GM19463 (cell line): ENCODE measurements around the gene RAD54L2.
"Not testable (repeated sequence)": the region's sequence is repeated elsewhere in the genome, so short reads cannot be mapped to it uniquely, and the experiment has no call there.

Experiments
- ATAC-seq: cut with Tn5 transposase; IDR thresholded peaks from one replicate; pipeline ENCODE4 v1.9.1; 2021; ENCODE audit warnings: mild to moderate bottlenecking, moderate library complexity; ENCODE audit not compliant: unreplicated experiment

RAD54L2 gene

DNA sequence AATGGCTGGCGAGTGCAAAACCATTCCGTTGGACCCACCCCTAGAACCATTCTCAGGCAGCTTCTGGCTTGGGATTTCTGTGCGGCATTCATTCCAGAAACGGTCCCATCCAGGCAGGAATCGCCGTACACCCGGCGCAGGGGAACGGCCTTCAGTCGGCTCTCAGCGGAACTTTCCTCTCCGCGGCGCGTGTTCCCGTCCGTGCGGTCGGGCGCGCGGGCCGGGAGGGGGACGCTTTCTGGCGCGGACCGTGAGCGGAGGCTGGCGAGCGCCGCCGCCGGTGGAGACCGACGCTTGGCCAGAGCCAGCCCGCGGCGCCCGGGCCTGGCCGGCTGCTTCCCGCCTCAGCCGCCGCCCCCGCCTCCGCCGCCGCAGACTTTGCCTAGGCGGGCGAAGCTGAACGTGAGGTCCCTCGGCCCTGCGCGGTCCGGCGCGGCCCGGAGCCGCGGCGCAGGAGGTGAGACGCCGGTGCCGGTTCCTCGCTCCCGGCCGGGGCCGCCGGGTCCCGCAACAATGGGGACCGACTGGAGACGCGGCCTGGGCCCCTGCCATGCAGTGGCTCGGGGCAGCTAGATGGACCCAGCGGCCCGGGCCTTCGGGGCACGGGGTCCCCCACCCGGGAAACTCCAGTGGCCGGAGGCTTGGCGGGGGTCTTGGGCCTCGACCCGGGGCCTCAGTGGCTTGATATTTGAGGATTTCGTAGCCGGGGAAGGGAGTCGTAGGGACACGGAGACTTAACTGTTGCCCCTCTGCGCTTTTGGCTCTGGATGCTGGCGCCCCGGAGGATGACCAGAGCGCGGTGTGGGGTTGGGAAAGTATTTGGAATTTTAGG, at the start of gene RAD54L2:
TSS of gene RAD54L2 (plus strand) at position 261 of the 832 bp plus-strand sequence. CDS start 51,702 bp downstream, outside the sequence.
- peak; percentile 81 for ATAC-seq

DNA sequence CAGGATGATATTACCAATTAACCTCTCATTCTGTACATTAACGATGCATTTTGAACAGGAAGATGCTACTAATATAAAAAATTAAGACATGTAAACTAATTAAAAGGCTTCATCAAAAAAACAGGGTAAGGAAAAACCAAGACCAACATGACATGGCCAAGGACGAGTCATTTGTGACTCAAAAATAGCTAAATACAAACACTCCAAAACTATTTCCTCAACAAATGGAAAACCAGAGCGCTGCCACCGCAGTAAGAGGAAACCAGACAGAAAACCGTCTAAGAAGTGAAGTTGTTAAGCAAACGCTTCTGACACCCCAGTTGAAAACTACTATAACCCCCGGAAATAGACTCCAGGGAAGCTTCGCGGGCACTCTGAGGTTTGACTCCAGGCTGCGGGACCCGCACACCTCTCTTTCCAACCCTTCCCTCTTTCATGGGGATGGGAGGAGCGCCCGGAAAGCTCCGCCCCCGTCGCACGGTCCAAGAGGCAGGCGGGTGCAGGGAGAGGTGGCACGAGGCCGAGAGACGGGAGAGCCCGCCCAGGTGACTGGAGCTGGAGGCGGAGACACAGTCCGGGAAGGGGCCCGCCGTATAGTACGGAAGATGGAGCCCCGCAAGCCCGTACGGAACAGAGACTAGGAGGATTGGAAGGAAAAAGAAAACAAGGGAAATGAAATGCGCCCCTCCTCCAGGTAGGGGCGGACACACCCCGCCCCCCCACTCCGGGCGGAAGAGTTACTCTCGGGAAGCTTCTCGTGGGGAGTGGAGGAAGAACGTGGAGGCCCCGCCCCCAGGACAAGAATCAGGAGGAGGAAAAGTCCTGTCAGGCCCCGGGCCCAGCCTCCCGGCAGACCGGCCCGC, 39.4 kb upstream of the RAD54L2 start:
- peak; percentile 65 for ATAC-seq

GRCh38 chr3:51500632-51501131, 37.8 kb upstream of the RAD54L2 start:
- ATAC-seq, result no peak

DNA sequence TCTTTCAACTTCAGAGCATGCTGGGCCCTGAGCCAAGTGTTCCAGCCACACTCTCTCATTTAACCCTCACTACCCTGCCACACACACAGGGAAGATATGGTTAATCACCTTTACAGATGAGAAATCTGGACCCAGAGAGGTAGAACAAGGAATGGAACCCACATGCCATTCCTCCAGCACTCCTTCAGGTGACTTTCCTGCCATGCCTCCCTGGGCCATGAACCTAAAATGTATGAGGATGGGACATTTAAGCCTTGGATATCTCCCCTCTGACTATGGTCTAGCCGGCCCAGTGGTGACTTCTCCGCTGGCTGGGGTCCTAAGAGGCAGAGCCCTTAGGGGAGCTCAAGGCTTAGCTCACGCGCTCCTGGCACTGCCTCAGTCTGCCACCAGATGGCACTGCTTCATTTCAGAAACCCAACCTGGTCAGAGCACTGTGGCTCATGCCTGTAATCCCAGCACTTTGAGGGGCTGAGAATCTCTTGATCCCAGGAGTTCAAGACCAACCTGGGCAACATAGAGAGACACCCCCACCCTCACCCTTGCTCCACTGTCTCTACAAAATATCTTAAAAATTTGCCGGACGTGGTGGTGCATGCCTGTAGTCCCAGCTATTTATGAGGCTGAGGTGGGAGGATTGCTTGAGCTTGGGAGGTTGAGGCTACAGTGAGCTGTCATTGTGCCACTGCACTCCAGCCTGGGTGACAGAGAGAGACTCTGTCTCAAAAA, 36.5 kb upstream of the RAD54L2 start:
- no peak for ATAC-seq

DNA sequence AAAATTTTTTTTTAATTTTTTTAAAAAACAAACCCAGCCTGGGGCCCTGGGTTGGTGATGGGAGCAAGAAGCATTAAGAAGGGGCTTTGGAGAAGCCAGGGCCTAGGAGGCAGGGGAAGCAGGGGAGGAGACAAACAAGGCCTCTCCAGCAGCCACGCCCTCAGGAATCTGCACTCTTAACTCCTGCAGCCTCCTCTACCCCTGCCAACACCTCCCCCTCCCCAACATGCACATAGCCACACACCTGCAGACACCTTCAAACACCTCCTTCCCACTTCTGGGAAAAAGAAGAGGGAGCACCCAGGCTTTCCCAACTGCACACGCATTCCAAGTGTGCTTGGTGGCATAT, 36.0 kb upstream of the RAD54L2 start:
- no peak for ATAC-seq

- ATAC-seq, result no peak
Measured at GRCh38 chr3:51503007-51503406, 35.5 kb upstream of the RAD54L2 start.

DNA sequence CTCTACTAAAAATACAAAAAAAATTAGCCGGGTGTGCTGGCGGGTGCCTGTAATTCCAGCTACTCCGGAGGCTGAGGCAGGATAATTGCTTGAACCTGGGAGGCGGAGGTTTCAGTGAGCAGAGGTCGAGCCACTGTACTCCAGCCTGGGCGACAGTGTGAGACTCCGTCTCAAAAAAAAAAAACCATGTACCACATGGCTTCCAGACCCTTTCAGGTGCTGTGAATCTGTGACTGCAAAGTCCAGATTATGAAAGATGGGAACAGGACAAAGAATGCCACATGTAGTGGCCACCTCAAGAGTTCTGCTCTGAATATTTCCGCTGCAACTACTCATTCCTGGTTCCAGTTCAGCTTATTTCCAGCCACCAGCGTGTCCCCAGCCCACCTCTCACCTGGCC, 30.3 kb upstream of the RAD54L2 start:
- no peak for ATAC-seq

DNA sequence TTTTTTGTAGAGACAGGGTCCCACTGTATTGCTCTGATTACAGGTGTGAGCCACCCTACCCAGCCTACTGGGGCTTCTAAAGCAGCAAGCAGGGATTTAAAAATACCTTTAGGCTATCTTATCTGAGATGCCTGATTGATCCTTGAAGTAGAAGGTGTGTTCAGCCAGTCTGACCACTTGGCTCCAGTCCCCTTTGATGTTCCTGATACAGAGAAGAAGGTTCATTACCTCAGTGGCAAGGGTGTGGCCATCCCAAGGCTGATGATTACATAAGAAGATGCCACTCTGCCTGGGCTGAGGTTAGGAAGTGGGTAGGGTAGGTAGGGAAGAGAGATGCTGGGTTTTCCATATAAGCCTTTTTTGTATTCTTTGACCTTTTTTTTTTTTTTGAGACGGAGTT, 27.5 kb upstream of the RAD54L2 start:
- no peak for ATAC-seq

DNA sequence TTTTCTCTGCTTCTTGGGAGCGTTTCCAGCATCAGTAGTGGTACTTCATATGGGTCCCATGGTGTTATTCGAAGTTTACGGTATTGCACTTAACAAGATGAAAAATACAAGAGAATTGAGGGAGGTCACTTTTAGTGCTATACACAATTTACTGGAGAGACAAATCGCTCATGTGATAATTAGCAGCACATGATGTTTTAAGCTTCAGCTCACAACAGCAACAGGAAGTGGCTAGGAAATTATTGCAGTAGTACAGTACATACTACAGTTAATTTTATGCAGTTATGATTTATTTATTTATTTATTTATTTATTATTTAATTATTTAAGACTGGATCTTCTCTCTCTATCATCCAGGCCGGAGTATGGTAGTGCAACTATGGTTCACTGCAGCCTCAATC, 24.3 kb upstream of the RAD54L2 start:
- ATAC-seq, result no peak

DNA sequence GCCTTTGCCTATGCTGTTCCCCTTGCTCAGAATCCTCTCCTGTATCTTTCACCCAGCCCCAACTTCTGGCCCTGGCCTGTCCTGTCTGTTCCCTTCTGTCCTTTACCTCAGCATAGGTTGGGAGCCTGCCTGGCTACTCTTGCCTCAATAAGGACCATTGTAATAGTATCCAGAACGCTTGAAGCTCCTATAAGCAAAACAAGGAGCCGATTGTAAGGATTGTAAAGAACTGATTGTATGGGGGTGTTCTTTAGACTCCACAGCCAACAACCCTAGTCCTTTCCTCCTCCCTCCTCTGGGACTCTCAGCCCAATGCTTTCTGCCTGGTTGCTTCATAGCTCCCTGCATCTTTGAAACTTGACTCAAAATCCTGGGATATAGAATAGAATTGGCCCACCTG, 18.7 kb upstream of the RAD54L2 start:
- no peak for ATAC-seq

DNA sequence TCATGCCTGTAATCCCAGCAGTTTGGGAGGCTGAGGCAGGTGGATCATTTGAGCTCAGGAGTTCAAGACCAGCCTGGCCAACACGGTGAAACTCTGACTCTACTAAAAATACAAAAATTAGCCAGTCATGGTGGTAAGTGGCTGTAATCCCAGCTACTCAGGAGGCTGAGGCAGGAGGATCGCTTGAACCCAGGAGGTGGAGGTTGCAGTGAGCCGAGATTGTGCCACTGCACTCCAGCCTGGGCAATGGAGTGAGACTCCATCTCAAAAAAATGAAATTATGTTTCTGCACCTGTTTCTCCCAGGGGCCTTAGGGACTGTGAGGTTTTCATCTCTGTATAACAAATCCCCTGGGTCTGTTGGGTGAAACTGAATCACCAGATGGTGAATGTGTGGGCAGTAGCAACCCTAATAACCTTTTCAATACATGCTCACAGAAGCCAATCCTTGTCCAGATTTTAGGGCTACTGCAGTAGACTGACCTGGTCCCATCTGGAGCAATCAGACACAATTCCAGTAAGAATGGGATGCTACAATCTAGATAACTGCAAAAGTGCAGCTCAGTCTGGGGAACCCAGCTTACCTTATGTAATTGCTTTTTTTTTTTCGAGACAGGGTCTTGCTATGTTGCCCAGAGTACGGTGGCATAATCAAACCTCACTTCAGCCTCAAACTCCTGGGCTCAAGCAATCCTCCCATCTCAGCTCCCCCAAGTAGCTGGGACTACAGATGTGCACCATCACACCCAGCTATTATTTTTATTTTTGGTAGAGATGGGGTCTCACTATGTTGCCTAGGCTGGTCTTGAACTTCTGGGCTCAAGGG, 17.4 kb upstream of the RAD54L2 start:
- ATAC-seq, result peak; percentile 89

GRCh38 chr3:51522273-51522962, 16.1 kb upstream of the RAD54L2 start:
- ATAC-seq, result no peak

DNA sequence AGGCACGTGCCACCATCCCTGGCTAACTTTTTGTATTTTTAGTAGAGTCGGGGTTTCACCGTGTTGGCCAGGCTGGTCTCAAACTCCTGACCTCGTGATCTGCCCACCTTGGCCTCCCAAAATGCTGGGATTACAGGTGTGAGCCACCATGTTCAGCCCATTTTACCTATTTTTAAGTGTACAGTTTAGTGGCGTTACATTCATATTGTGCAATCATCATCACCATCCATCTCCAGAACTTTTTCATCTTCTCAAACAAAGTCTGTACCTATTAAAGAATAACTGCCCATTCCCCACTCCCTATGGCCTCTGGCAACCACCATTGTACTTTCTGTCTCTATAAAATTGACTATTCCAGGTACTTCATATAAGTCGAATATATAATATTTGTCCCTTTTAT, 13.6 kb upstream of the RAD54L2 start:
- ATAC-seq, result not testable (repeated sequence)

- ATAC-seq, result no peak
Measured at GRCh38 chr3:51530485-51530884, 8.0 kb upstream of the RAD54L2 start.

- no peak for ATAC-seq
Measured at GRCh38 chr3:51535146-51536019, 3.1 kb upstream of the RAD54L2 start.

- ATAC-seq, result not testable (repeated sequence)
Measured at GRCh38 chr3:51537631-51538030, 888 bp upstream of the RAD54L2 start.

GRCh38 chr3:51538115-51538458, 432 bp upstream of the RAD54L2 start:
- no peak for ATAC-seq

DNA sequence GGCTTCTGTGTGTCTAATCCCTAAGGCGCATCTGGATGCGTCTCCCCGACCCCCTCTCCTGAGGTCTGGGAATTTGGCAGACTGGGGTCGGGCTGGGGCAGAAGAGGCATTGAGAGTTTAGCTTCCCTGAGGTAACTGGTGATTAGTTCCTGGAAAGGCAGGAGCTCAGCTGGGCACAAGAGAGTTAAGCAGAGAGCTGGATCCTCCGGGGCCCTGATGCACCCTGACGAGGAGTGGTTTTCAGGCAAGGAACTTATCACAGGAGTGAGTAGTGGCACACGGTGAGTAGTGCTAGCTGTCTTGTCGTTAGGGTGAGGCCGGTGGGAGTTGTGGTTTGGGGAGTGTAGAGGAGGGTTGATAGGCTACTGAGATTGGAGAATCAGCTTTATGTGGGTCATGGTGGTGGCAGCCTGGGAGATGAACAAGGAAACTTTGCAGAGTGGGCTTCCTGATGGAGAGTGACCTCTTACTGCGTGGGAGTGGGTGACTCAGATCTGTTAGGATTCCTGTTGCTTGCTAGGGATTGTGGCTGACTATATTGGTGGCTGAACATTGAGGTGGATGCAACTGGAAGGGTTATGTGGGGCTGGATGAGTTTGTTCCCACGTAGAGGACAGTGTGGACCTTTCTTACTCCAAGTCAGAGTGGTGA, 897 bp downstream of the RAD54L2 start:
- ATAC-seq, result no peak
